ENCODE measurements around the gene LRRC10B.

GRCh38 chr11:61554172-61554988 lies 45.8 kb downstream of the LRRC10B start:
- no peak for TF ChIP-seq CTCF (IDR thresholded peaks at IDR 0.05; ENCODE audit: low read depth, low read length)
- no peak for TF ChIP-seq EZH2phosphoT487 (IDR thresholded peaks at IDR 0.05; ENCODE audit: low read depth)

Data from OCI-LY3 (cell line).